SK-N-SH treated with all-trans-retinoic acid at 6 μM for 48 hours (cell line): Measurements from ENCODE around the gene SAMD1.

Source experiments
- ATAC-seq: fragments of 200-7000 bp; cut with Tn5 transposase; 3 replicates; pipeline ENCODE4 v1.9.1; 2020; ENCODE audit warnings: mild to moderate bottlenecking, moderate library complexity
- ARNTL ChIP-seq: fragments of 450-650 bp; formaldehyde crosslinking; IDR thresholded peaks from 2 replicates; pipeline ENCODE4 v1.5.0; 2020; ENCODE audit warnings: low read depth, mild to moderate bottlenecking, moderate library complexity, borderline replicate concordance
- BACH2 ChIP-seq: fragments of 250-450 bp; sonication (Bioruptor Pico); IDR thresholded peaks from 2 replicates; pipeline ENCODE4 v1.9.0; 2021; ENCODE audit warnings: mild to moderate bottlenecking, borderline replicate concordance
- CREB5 ChIP-seq: fragments of 250-450 bp; sonication (Bioruptor Pico); IDR thresholded peaks from 2 replicates; pipeline ENCODE4 v1.5.1; 2020; ENCODE audit warnings: low read depth, mild to moderate bottlenecking, moderate library complexity
- CSDC2 ChIP-seq: fragments of 250-450 bp; sonication (Bioruptor Pico); IDR thresholded peaks from 2 replicates; pipeline ENCODE4 v1.5.0; 2020; ENCODE audit warnings: mild to moderate bottlenecking, moderate library complexity
- CSRNP3 ChIP-seq: fragments of 250-450 bp; sonication (Bioruptor Pico); IDR thresholded peaks from 2 replicates; pipeline ENCODE4 v1.5.1; 2021; ENCODE audit warnings: mild to moderate bottlenecking, moderate library complexity
- ESRRG ChIP-seq: fragments of 250-450 bp; sonication (Bioruptor Pico); IDR thresholded peaks from 2 replicates; pipeline ENCODE4 v1.6.1; 2021; ENCODE audit warnings: mild to moderate bottlenecking
- GLIS3 ChIP-seq: fragments of 250-450 bp; sonication (Bioruptor Pico); IDR thresholded peaks from 2 replicates; pipeline ENCODE4 v1.5.0; 2020; ENCODE audit warnings: mild to moderate bottlenecking, moderate library complexity
- ISL1 ChIP-seq: fragments of 250-450 bp; sonication (Bioruptor Pico); IDR thresholded peaks from 2 replicates; pipeline ENCODE4 v2.1.2; 2022; ENCODE audit warnings: mild to moderate bottlenecking, moderate library complexity
- OSR1 ChIP-seq: fragments of 250-450 bp; sonication (Bioruptor Pico); IDR thresholded peaks from 2 replicates; pipeline ENCODE4 v1.8.0; 2022; ENCODE audit warnings: moderate library complexity, mild to moderate bottlenecking, inconsistent platforms
- POU6F1 ChIP-seq: fragments of 250-450 bp; sonication (Bioruptor Pico); IDR thresholded peaks from 2 replicates; pipeline ENCODE4 v1.8.0; 2021; ENCODE audit warnings: low read depth, mild to moderate bottlenecking, moderate library complexity, borderline replicate concordance
- PPARA ChIP-seq: fragments of 250-450 bp; sonication (Bioruptor Pico); IDR thresholded peaks from 2 replicates; pipeline ENCODE4 v1.5.0; 2020; ENCODE audit warnings: mild to moderate bottlenecking, borderline replicate concordance
- TCF4 ChIP-seq: fragments of 250-450 bp; sonication (Bioruptor Pico); IDR thresholded peaks from 2 replicates; pipeline ENCODE4 v1.8.0; 2021; ENCODE audit warnings: mild to moderate bottlenecking, moderate library complexity, borderline replicate concordance
- TOX ChIP-seq: fragments of 250-450 bp; sonication (Bioruptor Pico); IDR thresholded peaks from 2 replicates; pipeline ENCODE4 v1.8.0; 2021; ENCODE audit warnings: mild to moderate bottlenecking, moderate library complexity, borderline replicate concordance
- TSHZ2 ChIP-seq: fragments of 250-450 bp; sonication (Bioruptor Pico); IDR thresholded peaks from 2 replicates; pipeline ENCODE4 v1.5.0; 2020; ENCODE audit warnings: mild to moderate bottlenecking, moderate library complexity
- ZC3H10 ChIP-seq: fragments of 250-450 bp; sonication (Bioruptor Pico); IDR thresholded peaks from 2 replicates; pipeline ENCODE4 v1.5.1; 2021; ENCODE audit warnings: mild to moderate bottlenecking, moderate library complexity
- ZFP3 ChIP-seq: fragments of 250-450 bp; sonication (Bioruptor Pico); IDR thresholded peaks from 2 replicates; pipeline ENCODE4 v1.5.0; 2020; ENCODE audit warnings: mild to moderate bottlenecking, moderate library complexity
- ZFP30 ChIP-seq: fragments of 450-650 bp; formaldehyde crosslinking; IDR thresholded peaks from 2 replicates; pipeline ENCODE4 v1.5.0; 2022; ENCODE audit warnings: mild to moderate bottlenecking, moderate library complexity
- ZNF565 ChIP-seq: fragments of 450-650 bp; formaldehyde crosslinking; conservative IDR thresholded peaks from 2 replicates; pipeline ENCODE4 v1.5.0; 2020; ENCODE audit warnings: low read depth, mild to moderate bottlenecking, moderate library complexity
- ZNF70 ChIP-seq: fragments of 450-650 bp; formaldehyde crosslinking; IDR thresholded peaks from 2 replicates; pipeline ENCODE4 v1.5.0; 2020; ENCODE audit warnings: mild to moderate bottlenecking, moderate library complexity
- ZNF8 ChIP-seq: fragments of 450-650 bp; formaldehyde crosslinking; IDR thresholded peaks from 2 replicates; pipeline ENCODE4 v1.5.0; 2020; ENCODE audit warnings: mild to moderate bottlenecking, moderate library complexity

The SAMD1 gene

GRCh38 chr19:14127929-14128509 lies 37.5 kb upstream of the SAMD1 start:
- ATAC-seq, result no peak
- no peak for TF ChIP-seq ZC3H10 (CRISPR knock-in tag)
- no peak for TF ChIP-seq ZNF565 (CRISPR knock-in tag)
- no peak for TF ChIP-seq ZNF70
- TF ChIP-seq ZFP30 (CRISPR knock-in tag), result no peak
- TF ChIP-seq ZFP3, result no peak

GRCh38 chr19:14127176-14127575 lies 36.6 kb upstream of the SAMD1 start:
- TF ChIP-seq ISL1 (CRISPR knock-in tag), result no peak
- TF ChIP-seq OSR1 (CRISPR knock-in tag), result no peak
- TF ChIP-seq ESRRG, result no peak
- no peak for TF ChIP-seq ARNTL (CRISPR knock-in tag)
- TF ChIP-seq CSDC2 (CRISPR knock-in tag), result no peak
- TF ChIP-seq ZFP30 (CRISPR knock-in tag), result no peak
- TF ChIP-seq ZFP3, result no peak
- TF ChIP-seq CSRNP3 (CRISPR knock-in tag), result no peak
- TF ChIP-seq GLIS3 (CRISPR knock-in tag), result no peak
- TF ChIP-seq POU6F1 (CRISPR knock-in tag), result no peak
- no peak for TF ChIP-seq TOX (CRISPR knock-in tag)
- ATAC-seq, result no peak

- no peak for TF ChIP-seq ZFP30 (CRISPR knock-in tag)
- no peak for TF ChIP-seq ZNF8 (CRISPR knock-in tag)
- TF ChIP-seq TSHZ2 (CRISPR knock-in tag), result no peak
- no peak for TF ChIP-seq CREB5 (CRISPR knock-in tag)
- no peak for TF ChIP-seq PPARA (CRISPR knock-in tag)
- TF ChIP-seq TCF4 (CRISPR knock-in tag), result no peak
- TF ChIP-seq TOX (CRISPR knock-in tag), result no peak
- TF ChIP-seq ESRRG, result no peak
- TF ChIP-seq POU6F1 (CRISPR knock-in tag), result no peak
- TF ChIP-seq BACH2, result no peak
- TF ChIP-seq ZNF565 (CRISPR knock-in tag), result no peak
- TF ChIP-seq GLIS3 (CRISPR knock-in tag), result no peak
- TF ChIP-seq OSR1 (CRISPR knock-in tag), result no peak
- no peak for TF ChIP-seq CSRNP3 (CRISPR knock-in tag)
- TF ChIP-seq, all 23 proteins: peak for 0
- no peak for ATAC-seq
Measured at GRCh38 chr19:14122924-14123323, 32.4 kb upstream of the SAMD1 start.
